SKM-1 (cell line): Measurements from ENCODE around the gene ADCY6.
"Not testable (repeated sequence)": the region's sequence is repeated elsewhere in the genome, so short reads cannot be mapped to it uniquely, and the experiment has no call there.

Experiments
- DNase-seq: peaks from one replicate; lab custom pipeline; 2025; ENCODE audit not compliant: unreplicated experiment; lab: John Stamatoyannopoulos, UW

Gene ADCY6

GRCh38 chr12:48764521-48764920 is 24.4 kb downstream of the ADCY6 start:
- no peak for DNase-seq

- DNase-seq: no peak
Observed at GRCh38 chr12:48758737-48759136, 30.2 kb downstream of the ADCY6 start.

GRCh38 chr12:48758186-48758585 is 30.7 kb downstream of the ADCY6 start:
- no peak for DNase-seq

GRCh38 chr12:48750769-48751356 is 38.0 kb downstream of the ADCY6 start:
- DNase-seq: no peak

GRCh38 chr12:48750215-48750614 is 38.7 kb downstream of the ADCY6 start:
- DNase-seq: no peak

- no peak for DNase-seq
Observed at GRCh38 chr12:48744251-48745008, 44.5 kb downstream of the ADCY6 start.

- DNase-seq: no peak
Observed at GRCh38 chr12:48739618-48740269, 49.1 kb downstream of the ADCY6 start.

- DNase-seq: no peak
Observed at GRCh38 chr12:48736456-48736855, 52.4 kb downstream of the ADCY6 start.

GRCh38 chr12:48728807-48729206 is 60.1 kb downstream of the ADCY6 start:
- no peak for DNase-seq

- DNase-seq: not testable (repeated sequence)
Observed at GRCh38 chr12:48720737-48721136, 68.2 kb downstream of the ADCY6 start.

- DNase-seq: not testable (repeated sequence)
Observed at GRCh38 chr12:48720171-48720570, 68.7 kb downstream of the ADCY6 start.

GRCh38 chr12:48719002-48719401 is 69.9 kb downstream of the ADCY6 start:
- not testable (repeated sequence) for DNase-seq

GRCh38 chr12:48717252-48717695 is 71.6 kb downstream of the ADCY6 start:
- no peak for DNase-seq

- peak; percentile 67 for DNase-seq
Observed at GRCh38 chr12:48716493-48717251, 72.2 kb downstream of the ADCY6 start, which contains the start of gene CCNT1. Gene CCNT1, minus strand, starts transcription at chr12:48716707. Its CDS starts 32 bp downstream, at chr12:48716675.
